K562 (cell line): Measurements from ENCODE around the gene LBR. TPM values are rescaled to one million over a fixed set of nuclear protein-coding genes. Genes with fewer than 3 reads are reported as not detected.

Experiments used
- E2F3 ChIP-seq: fragments of 250-450 bp; sonication (Bioruptor Pico); IDR thresholded peaks from 2 replicates; pipeline ENCODE4 v1.4.0; 2020; ENCODE audit warnings: mild to moderate bottlenecking
- FOXK2 ChIP-seq, 2 experiments: fragments of 450-650 bp; IDR thresholded peaks in 1 of 2; conservative IDR thresholded peaks in 1 of 2; 2 replicates each; pipeline ENCODE4 v1.6.1; 2016; ENCODE audit warnings: low read depth in 2 of 2, mild to moderate bottlenecking in 1 of 2
- GTF2A2 ChIP-seq: IDR thresholded peaks from 2 replicates; pipeline ENCODE4 v1.6.1; 2016; ENCODE audit warnings: mild to moderate bottlenecking, missing genetic modification characterization, missing compliant biosample characterization
- MGA ChIP-seq: fragments of 450-650 bp; IDR thresholded peaks from 2 replicates; pipeline ENCODE4 v1.6.1; 2016; ENCODE audit warnings: mild to moderate bottlenecking, moderate library complexity
- PRDM10 ChIP-seq: fragments of 450-650 bp; IDR thresholded peaks from 2 replicates; pipeline ENCODE4 v1.6.1; 2018; ENCODE audit not compliant: partially characterized antibody
- ZNF274 ChIP-seq: IDR thresholded peaks from 2 replicates; pipeline ENCODE4 v1.6.1; 2011; ENCODE audit warnings: low read depth, mild to moderate bottlenecking, low read length, moderate library complexity, borderline replicate concordance
- ZNF699 ChIP-seq: fragments of 250-450 bp; sonication (Bioruptor Pico); IDR thresholded peaks from 2 replicates; pipeline ENCODE4 v1.8.0; 2021; ENCODE audit warnings: mild to moderate bottlenecking, moderate library complexity; ENCODE audit not compliant: insufficient replicate concordance
- ZNF79 ChIP-seq: fragments of 250-450 bp; sonication (Bioruptor Pico); IDR thresholded peaks from 2 replicates; pipeline ENCODE4 v1.4.0; 2020; ENCODE audit warnings: low read depth, mild to moderate bottlenecking, moderate library complexity
- polyA plus RNA-seq, 8 experiments: library from polyadenylated mRNA; depleted of rRNA in 4 of 8; stranded (reverse) in 5 of 8; unstranded in 3 of 8; fragments of >200 nt; fragmentation: Nextera tagmentation in 2 of 8; fragmentation: Illumina TruSeq in 1 of 8; extraction: Ambion mirVana in 2 of 8; extraction: Trizol in 1 of 8; gene quantifications; 2 replicates each; pipeline versions ENCODE4 v1.2.1 to v1.2.3, GENCODE V29; 2011 to 2014; ENCODE audit warnings: inconsistent platforms in 1 of 8, missing spikeins in 1 of 8
- total RNA-seq, 7 experiments: library from RNA; depleted of rRNA in 6 of 7; stranded (reverse); fragments of >200 nt in 6 of 7; fragmentation: Illumina TruSeq in 2 of 7; extraction: Trizol in 2 of 7; gene quantifications; 2 replicates each; pipeline versions ENCODE4 v1.2.1 to v1.2.3, GENCODE V29; 2011 to 2021; ENCODE audit warnings: low replicate concordance in 1 of 7

LBR gene
- total and polyA plus RNA-seq, 9 of the 15 experiments (the other 6 are each of a cell fraction or from before 2014, with no cell fraction given) = 102 to 229 (median 197) TPM

- TF ChIP-seq ZNF274 (no peak), GTF2A2 (tag) (no peak), ZNF699 (no peak), MGA (no peak), ZNF79 (CRISPR knock-in tag) (no peak), FOXK2 (conservative IDR thresholded peaks at IDR 0.05 in 1 of 2, IDR thresholded peaks at IDR 0.05 in 1 of 2; ENCODE audit: low read depth in 2 of 2) (no peak), PRDM10 (no peak), E2F3 (CRISPR knock-in tag) (no peak)
These were observed 31.5 kb downstream of the LBR start (continued) for GRCh38 chr1:225396357-225396756.
